GM19023 (cell line): Measurements from ENCODE around the gene KCNMA1.

Experiments
- ATAC-seq: cut with Tn5 transposase; IDR thresholded peaks from one replicate; pipeline ENCODE4 v1.9.1; 2021; ENCODE audit warnings: mild to moderate bottlenecking, moderate library complexity; ENCODE audit not compliant: unreplicated experiment

KCNMA1 gene

GRCh38 chr10:77563638-77564270 is 73.9 kb downstream of the KCNMA1 start:
- ATAC-seq: no peak

GRCh38 chr10:77562742-77563141 is 74.9 kb downstream of the KCNMA1 start:
- ATAC-seq: no peak

- ATAC-seq: no peak
Measured at GRCh38 chr10:77561991-77562390, 75.6 kb downstream of the KCNMA1 start.

GRCh38 chr10:77560471-77560870 is 77.1 kb downstream of the KCNMA1 start:
- ATAC-seq: no peak

- no peak for ATAC-seq
Measured at GRCh38 chr10:77560052-77560451, 77.6 kb downstream of the KCNMA1 start.

GRCh38 chr10:77556990-77557601 is 80.5 kb downstream of the KCNMA1 start:
- no peak for ATAC-seq

GRCh38 chr10:77555591-77556212 is 81.9 kb downstream of the KCNMA1 start:
- no peak for ATAC-seq

GRCh38 chr10:77554996-77555397 is 82.6 kb downstream of the KCNMA1 start:
- ATAC-seq: no peak

- no peak for ATAC-seq
Measured at GRCh38 chr10:77553966-77554365, 83.6 kb downstream of the KCNMA1 start.

- no peak for ATAC-seq
Measured at GRCh38 chr10:77553311-77553710, 84.3 kb downstream of the KCNMA1 start.

GRCh38 chr10:77552252-77552651 is 85.4 kb downstream of the KCNMA1 start:
- no peak for ATAC-seq

GRCh38 chr10:77550378-77550777 is 87.2 kb downstream of the KCNMA1 start:
- no peak for ATAC-seq

- no peak for ATAC-seq
Measured at GRCh38 chr10:77548671-77549070, 88.9 kb downstream of the KCNMA1 start.

- no peak for ATAC-seq
Measured at GRCh38 chr10:77548157-77548556, 89.5 kb downstream of the KCNMA1 start.

- ATAC-seq: no peak
Measured at GRCh38 chr10:77547307-77548050, 90.1 kb downstream of the KCNMA1 start.

GRCh38 chr10:77546042-77546441 is 91.6 kb downstream of the KCNMA1 start:
- ATAC-seq: no peak

GRCh38 chr10:77545585-77545984 is 92.0 kb downstream of the KCNMA1 start:
- no peak for ATAC-seq

- ATAC-seq: no peak
Measured at GRCh38 chr10:77544617-77545016, 93.0 kb downstream of the KCNMA1 start.

- no peak for ATAC-seq
Measured at GRCh38 chr10:77542710-77543259, 94.8 kb downstream of the KCNMA1 start.

GRCh38 chr10:77541944-77542343 is 95.7 kb downstream of the KCNMA1 start:
- no peak for ATAC-seq

- ATAC-seq: no peak
Measured at GRCh38 chr10:77541247-77541646, 96.4 kb downstream of the KCNMA1 start.
